HG02973 (cell line): ENCODE measurements around the gene DUSP16.
"Not testable (repeated sequence)": the region's sequence is repeated elsewhere in the genome, so short reads cannot be mapped to it uniquely, and the experiment has no call there.

Experiments used
- ATAC-seq: cut with Tn5 transposase; IDR thresholded peaks from one replicate; pipeline ENCODE4 v1.9.1; 2021; ENCODE audit warnings: moderate library complexity; ENCODE audit not compliant: unreplicated experiment

DUSP16 gene

DNA sequence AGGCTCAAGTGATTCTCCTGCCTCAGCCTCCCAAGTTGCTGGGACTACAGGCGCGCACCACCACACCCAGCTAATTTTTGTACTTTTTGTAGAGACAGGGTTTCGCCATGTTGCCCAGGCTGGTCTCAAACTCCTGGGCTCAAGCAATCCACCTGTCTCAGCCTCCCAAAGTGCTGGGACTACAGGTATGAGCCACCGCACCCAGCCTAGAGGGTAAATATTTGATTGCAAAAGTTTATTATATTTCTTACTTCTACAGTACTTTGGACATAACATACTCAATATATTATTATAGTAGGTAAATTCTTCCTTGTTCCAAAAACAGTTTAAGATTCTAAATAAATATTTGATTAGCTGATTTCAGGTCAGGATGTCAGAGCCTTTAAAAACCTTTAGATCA is 40.0 kb downstream of the DUSP16 start:
- ATAC-seq = not testable (repeated sequence)

DNA sequence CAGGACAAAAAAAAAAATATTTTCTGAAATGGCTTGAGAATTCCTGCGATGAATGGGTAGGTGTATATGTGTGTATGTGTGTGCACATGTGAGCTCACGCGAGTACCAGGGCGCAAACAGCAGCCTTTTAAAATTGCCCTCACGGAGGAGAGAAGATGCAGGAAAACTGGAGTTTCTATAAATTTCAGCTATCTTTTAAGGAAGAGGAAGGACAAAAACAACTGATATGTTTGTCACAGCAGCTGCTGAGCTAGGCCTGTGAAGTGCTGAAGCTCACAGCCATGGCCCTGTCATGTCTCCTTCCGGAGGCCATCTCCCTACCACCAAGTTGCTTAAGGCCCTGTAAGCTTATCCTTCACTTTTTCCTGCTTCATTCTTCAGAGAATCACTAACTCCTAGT is 40.8 kb downstream of the DUSP16 start:
- ATAC-seq = no peak

DNA sequence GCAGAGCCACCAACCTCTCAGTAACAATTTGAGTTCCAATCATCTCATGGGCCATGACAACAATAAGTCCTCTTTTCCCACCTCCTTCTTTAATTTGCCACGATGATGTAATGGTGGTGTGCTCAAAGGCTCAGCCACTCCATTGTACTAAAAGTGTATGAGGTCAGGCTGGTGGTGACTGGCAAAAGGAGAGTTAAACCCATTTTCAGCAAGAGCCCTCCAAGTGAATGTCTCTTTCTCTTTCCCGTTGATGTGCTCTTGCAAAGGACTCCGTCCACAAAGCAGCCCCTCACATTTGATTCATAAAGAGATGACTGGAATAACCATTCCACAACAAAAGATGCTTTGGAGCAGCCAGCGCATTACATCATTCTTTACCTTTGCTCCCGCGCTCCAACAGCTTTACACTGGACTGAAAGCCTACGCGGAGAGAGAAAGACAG is 41.6 kb downstream of the DUSP16 start:
- ATAC-seq = no peak

DNA sequence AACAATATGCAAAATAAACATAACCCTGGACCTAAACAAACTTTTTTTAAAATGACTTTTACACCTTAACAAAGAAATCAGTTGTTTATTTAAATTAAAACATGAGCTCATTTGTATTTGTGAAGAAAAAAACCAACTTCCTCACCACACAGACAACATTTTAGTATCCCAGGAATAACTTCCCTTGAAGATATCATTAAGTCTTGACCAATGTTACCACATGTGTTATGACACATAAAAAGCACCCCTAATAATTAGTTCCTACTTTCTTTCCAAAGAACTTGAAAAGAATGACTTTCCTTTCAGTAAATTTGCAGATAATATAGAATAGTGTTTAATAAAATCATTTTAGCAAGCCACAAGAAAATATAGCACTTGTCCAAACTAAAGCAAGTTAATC is 42.4 kb downstream of the DUSP16 start:
- ATAC-seq = no peak

DNA sequence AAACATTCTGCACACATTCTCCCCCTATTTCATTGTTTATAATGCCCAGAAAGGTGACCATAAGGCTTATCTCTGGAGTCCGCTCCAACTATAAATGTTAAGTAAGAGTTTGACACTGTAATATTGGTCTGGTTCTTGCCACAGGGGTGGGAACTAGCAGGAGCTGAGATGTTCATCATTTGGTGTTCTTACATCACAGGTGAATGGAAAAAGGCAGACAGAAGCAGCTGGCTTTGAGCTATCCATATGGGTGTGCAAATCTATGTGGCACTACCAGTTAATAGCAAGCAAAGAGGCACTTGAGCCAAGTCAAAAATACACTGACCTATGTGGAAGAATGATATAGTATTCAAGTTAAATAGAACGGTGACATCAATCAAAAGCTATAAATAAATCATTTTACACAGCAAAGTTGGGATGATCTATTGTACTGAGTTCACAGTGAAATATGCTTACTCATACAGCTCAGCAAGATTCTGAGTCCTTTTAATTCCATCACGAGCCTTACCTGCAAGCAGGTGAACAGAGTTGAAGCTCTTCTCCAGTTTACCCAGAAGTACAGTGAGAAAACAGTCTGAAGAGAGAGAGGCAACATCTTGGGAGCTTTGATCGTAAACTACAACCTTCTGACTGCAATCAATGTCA is 43.2 kb downstream of the DUSP16 start:
- no peak for ATAC-seq

DNA sequence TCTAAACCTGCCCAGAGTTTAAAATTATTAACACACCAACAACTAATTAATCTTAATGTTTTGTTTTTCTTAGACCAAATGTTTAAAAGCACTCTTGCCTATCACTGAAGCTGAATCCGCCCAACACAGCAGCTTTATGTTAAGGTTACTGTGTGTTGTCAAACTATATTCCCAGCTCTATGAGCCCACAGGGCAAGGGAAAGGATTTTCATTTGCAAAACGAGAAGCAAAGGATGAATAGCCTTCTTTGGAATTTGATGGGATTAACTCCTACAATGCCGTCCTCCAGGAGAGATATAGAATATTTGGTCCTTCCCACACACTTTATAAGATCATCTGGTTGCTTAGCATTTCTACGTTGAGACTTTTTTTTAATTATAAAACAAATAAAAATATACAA is 43.7 kb downstream of the DUSP16 start:
- ATAC-seq = no peak

DNA sequence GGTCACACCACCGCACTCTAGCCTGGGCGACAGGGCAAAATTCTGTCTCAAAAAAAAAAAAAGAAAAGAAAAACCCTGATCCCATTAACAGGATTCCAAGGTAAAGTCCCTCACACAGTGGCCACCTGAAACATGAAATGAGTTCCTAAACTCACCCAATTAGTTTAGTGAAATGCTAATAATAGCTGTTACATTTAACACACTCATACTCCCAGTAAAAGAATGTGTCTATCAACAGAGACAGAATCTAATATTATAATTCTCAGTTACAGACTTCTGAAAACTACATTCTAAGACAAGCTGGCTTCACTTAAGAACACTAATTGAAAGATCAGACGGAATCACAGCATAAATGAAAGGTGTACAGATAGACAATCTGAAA is 44.2 kb downstream of the DUSP16 start:
- no peak for ATAC-seq

DNA sequence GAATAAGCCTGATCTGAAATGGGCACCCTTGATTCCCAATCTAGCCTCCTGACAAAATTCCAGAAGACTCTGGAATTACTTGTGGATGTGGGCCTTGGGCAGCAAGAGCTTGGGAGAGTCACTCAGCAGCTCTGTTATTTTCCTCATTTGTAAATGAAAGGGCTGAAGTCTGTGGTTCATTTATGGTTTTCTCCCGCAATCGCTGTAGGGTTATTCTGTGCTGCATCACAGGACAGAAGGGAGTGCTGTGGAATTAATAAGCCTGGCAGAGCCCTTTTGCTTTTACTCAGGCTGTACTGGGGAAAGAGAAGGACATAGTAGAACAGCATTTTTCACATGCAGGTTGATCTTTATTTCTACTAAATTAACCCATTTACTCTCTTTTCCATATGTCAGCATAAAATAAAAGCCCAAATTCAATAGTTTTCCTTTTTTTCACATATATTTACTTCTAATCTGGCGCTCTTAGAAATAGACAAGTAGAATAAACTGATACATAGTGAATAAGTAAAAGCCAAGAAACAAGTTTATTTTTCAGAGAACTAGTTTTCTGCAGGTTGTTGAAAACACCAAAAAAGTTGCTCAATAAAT is 49.2 kb downstream of the DUSP16 start:
- no peak for ATAC-seq

DNA sequence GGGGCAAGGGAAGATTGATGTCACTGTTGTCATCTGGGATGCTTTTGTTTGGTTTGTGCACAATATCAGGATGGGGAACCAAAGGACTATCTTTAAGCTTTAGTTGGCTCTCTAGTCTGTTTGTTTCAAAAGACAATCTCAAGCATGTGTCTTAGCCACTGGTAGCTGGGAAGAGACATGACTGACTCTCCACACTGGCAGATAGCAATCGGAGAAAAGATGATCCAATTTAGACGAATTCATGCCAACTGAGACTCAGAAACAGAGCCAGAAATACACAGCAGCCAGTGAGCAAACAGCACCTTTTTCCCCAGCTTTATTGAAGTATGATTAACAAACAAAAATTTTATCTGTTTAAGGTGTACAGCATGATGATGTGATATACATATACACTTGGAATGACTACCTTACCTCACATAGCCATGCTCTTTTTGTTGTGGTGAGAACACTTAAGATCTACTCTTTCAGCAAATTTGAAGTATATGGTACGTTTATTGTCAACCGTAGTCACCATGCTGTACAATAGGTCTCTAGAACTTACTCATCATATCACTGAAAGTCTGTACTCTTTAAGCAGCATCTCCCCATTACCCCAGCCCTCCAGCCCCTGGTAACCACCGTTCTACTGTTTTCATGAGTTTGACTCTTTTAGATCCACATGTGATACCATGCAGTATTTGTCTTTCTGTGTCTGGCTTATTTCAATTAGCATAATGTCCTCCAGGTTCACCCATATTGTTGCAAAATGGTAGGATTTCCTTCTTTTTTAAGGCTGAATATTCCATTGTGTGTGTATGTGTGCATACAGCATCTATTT is 50.6 kb downstream of the DUSP16 start:
- ATAC-seq = no peak

DNA sequence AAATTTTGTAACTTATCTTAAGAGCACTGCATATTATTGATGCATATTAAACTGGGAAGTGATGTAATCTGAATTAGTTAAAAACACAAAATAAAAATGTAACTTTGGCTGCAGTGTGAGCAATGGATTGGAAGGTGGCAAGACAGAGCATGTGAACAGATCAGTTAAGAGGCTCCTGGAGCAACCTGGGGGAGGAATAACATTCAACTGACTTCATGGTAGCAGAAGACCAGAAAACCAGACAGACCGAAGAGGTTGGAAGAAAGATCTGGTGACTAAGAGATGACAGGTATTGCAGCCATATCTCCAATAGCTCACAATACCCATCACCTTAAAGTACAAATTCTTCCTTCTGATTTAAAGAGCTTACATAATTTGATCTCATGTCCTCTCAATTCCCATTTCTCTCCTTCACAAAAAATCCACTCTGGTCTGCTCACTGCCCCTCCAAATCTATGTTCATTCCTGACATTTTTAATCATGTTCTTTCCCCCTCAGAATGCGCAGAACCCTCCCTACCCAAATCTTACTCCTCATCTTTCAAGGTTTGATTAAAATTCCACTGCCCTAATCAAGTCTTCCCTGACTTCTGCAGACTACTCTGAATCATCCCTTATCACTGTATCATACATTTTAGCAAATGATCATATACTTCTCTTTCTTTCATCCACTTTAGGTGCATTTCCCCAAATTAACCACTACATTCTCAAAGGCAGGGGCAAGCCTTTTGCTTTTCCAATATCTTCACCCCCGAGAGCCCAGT is 51.5 kb downstream of the DUSP16 start:
- no peak for ATAC-seq

DNA sequence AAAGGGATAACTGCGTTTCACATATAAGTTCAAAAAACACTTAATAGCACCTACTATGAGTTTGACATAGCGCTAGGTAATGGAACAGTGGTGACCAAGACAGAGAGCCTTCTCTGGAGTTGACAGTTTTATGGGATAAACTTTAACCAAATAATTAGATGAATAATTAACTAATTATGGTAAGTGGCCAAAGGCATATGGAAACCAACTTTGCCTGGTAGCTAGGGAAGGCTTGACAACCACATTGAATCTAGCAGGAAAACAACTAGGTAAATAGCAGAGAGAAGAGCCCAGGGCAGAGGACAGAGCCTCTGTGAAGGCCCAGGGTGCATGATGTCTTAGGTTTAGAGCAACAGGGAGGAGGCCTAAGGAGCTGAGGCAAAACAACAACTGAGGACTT is 52.1 kb downstream of the DUSP16 start:
- ATAC-seq = no peak

DNA sequence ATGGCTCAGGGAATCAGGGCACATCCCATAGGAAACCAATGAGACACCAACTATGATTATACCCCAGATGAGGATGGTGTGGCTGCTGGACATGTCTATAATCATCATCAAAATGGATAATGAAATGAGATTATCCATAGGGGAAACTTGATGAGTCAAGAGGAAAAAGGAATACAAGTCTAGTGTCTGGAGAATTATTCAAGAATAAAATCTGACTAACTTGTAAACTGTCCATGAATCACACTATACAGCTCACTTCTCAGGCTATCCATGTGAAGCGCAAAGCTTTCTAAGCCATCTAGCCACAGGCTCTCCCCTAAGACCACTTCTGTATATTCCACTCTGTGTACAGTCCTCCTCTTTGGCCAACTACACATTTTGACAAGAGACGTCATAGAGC is 52.5 kb downstream of the DUSP16 start:
- ATAC-seq = no peak

DNA sequence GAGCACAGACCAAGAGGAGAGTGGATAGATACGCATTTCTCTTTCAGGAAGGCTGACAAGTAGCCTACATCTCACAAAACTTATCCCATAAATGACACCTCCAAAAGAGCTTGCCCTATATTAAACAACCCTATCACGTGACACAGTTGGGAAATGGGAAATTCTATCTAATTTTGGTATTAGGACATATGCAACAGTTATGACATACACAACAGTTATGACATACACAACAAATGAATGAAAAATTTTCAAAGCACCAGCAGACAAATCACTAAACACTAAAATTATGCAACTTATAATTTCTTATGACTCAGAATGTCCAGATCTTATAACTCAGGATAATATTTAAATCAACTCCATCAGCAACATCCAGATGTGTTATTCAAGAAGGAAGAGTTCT is 54.1 kb downstream of the DUSP16 start:
- no peak for ATAC-seq

DNA sequence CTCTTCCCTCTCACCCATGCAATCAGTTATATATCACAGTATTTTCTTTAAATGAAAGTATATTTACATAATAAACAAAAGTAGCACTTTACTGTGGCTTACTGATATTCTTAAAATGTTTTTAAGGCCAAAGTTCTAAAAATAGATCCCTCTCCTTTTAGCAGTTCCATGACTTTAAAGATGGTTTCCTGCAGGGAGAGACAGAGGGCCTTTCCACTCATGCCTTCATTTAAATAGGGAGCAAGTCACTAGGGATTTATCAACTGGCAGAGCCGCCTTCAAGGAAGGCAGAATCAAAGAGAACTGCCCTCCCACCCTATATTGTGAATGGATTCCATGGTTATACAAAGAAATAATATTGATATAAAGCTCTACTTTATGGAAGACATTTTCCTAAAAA is 55.5 kb downstream of the DUSP16 start:
- ATAC-seq = no peak

DNA sequence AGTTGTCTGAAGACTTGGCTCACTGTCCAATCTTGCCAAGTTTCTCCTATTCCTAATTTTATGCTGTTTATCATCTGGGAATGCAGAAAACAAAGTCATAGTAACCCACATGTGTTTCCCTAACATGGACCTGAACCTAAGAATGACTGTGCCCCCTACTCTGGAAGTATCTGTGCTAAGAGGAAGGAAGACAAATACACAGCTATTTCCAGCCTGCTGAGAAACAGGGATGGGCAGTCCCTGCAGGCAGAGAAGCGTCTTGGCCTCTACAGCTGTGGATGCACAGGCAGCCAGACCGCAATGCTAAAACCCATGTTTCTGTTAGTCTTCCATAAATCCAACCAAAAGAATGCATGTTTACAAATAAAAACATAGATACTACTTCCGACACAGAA is 56.2 kb downstream of the DUSP16 start:
- ATAC-seq = no peak

DNA sequence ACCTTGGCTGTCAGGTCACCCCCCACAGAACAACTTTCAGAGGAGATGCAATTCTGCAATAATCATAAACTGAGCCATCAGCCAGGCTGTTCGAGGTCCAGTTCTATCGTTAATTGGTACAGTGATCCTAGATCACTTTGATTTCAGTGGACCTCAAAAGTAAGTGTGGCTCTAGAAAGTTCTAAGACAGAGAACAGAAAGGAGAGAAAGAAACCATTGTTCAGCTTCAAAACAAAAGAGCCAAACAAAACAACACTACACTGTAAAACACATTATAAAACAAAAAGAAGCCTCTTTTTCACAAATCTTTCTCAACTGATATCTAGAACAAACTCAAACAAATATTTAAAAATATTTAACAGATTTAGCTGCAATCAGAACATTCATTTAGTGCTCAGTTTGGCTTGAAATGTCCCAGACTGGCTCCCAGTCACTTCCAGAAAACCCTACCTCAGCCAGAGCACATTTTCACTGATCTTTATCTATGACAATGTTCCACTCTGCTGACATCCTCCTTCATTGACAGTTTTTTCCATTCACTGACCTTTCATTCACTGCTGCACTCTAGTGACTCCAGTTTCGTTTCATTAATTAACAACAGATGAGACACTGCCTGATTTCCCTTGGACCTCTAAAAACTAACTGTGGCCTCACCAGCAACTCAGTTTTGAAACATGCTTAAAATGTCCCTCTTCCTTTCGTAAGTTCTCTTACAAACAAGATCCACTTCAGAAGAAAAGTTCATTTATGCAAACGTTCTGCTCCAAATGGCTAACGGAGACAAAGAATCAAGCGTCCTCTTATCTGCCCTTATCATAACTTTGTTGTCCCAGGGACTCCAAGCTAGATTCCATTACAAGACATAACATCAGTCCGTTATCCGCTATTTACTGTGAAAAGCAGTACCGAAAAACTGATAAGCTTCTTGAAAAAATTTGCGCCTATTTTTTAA is 56.8 kb downstream of the DUSP16 start:
- ATAC-seq = peak; percentile 80

DNA sequence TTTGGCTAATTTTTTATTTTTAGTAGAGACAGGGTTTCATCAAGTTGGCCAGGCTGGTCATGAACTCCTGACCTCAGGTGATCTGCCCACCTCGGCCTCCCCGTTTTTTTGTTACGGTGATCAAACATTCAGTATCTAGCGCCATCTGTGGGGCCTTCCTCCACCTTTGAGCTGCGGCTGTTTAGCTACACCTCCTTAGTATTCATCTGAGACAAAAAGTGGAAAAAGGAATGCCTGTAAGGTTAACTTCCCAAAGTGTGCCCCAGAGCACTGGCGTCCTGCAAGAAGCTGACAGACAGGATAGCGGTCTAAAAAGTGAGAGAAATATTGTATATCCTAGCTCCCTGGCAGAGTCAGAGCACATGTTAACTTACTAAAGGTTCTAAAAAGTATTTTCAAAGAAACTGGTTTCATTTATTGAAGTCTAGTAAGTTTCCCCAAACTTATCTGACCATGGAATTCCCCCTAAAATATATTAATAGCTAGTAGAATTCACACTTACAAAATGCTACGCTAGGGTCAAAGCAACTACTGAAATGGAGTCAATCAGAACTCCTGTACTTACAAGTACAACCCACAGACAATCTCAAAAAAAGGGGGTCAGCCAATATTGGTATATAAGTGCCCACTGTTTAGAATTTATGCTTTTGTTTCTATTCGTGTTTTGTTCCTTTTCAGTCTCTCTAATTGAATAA is 59.1 kb downstream of the DUSP16 start:
- ATAC-seq = no peak

DNA sequence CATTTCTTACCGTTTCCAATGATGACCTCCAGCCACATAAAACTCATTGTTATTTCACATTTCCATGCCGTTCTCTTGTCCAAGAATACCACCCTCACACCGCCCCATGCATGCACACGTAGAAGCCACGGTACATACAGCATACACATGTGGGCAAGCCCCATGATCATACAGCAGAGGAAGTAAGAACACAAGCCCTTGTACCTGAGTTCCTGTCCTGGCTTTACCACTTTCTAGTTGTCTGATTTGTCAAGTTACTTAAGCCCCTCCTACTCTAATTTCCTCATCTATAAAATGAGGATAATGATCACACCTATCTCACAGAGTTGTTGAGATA is 59.9 kb downstream of the DUSP16 start:
- ATAC-seq = no peak

DNA sequence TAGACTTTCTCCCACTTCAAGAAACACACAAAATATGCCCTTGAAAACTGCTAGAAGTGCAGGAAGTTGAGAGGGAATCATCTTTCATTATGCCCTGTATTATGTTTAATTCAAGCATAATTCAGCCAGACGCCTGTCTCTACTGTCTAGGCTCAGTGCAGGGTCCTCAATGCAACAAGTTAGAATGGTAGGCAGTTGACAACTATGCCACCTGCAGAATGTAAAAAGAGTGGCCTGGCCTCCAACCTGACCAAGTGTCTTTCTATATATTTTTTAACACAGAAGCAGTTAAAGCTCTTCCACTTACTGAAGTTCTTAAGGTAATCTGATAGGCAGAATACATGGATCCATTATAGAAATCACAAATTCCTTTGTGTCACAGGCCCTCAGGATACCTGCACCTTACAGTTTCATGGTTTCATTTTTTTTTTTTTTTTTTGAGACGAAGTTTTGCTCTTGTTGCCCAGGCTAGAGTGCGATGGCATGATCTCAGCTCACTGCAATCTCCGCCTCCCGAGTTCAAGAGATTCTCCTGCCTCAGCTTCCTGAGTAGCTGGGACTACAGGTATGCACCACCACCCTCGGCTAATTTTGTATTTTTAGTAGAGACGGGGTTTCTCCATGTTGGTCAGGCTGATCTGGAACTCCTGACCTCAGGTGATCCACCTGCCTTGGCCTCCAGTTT is 60.4 kb downstream of the DUSP16 start:
- not testable (repeated sequence) for ATAC-seq
